ENCODE data around the gene YTHDF1.
"Not testable (repeated sequence)": the region's sequence is repeated elsewhere in the genome, so short reads cannot be mapped to it uniquely, and the experiment has no call there.

Gene YTHDF1

GRCh38 chr20:63252284-63252711 lies 36.4 kb upstream of the YTHDF1 start:
- peaks cover 94% of the 10 kb centered on the region for H3K27me3 ChIP-seq (ENCODE audit: insufficient read depth, low read depth)
- H3K4me2 ChIP-seq, result no peak overlapping the region
- H3K27ac ChIP-seq, result no peak overlapping the region
- H2AFZ ChIP-seq (ENCODE audit: low read depth), result no peak overlapping the region
- no peaks in the 10 kb centered on the region for H4K20me1 ChIP-seq (ENCODE audit: insufficient read depth)
- no peaks in the 10 kb centered on the region for H3K36me3 ChIP-seq (ENCODE audit: insufficient read depth)
- no peaks in the 10 kb centered on the region for H3K4me1 ChIP-seq (ENCODE audit: low read depth, poor library complexity, severe bottlenecking)
- TF ChIP-seq CTCF (conservative IDR thresholded peaks at IDR 0.05; ENCODE audit: low read depth, low read length), result no peak
- H3K79me2 ChIP-seq (ENCODE audit: insufficient read depth, low read depth), result no peaks in the 10 kb centered on the region
- H3K4me3 ChIP-seq (IDR thresholded peaks at IDR 0.05; ENCODE audit: insufficient read depth, low read depth, low read length), result no peak overlapping the region
- H3K9ac ChIP-seq, result no peak overlapping the region

GRCh38 chr20:63251350-63251749 lies 35.4 kb upstream of the YTHDF1 start:
- H3K27ac ChIP-seq, result not testable (repeated sequence)

GRCh38 chr20:63249891-63250290 lies 34.0 kb upstream of the YTHDF1 start:
- no peaks in the 10 kb centered on the region for H4K20me1 ChIP-seq (ENCODE audit: insufficient read depth)
- no peak overlapping the region for H3K4me2 ChIP-seq
- H2AFZ ChIP-seq (ENCODE audit: low read depth), result no peak overlapping the region
- no peak overlapping the region for H3K9ac ChIP-seq
- no peaks in the 10 kb centered on the region for H3K36me3 ChIP-seq (ENCODE audit: insufficient read depth)
- no peak overlapping the region for H3K27ac ChIP-seq
- no peaks in the 10 kb centered on the region for H3K79me2 ChIP-seq (ENCODE audit: insufficient read depth, low read depth)
- peaks cover 6% of the 10 kb centered on the region for H3K4me1 ChIP-seq (ENCODE audit: low read depth, poor library complexity, severe bottlenecking)
- H3K4me3 ChIP-seq (IDR thresholded peaks at IDR 0.05; ENCODE audit: insufficient read depth, low read depth, low read length), result no peak overlapping the region
- H3K27me3 ChIP-seq (ENCODE audit: insufficient read depth, low read depth), result peaks cover 94% of the 10 kb centered on the region
- no peak for TF ChIP-seq CTCF (conservative IDR thresholded peaks at IDR 0.05; ENCODE audit: low read depth, low read length)

More at GRCh38 chr20:63251350-63251749, 35.4 kb upstream of the YTHDF1 start:
- H3K4me1 ChIP-seq (ENCODE audit: low read depth, poor library complexity, severe bottlenecking); H3K4me3 ChIP-seq (IDR thresholded peaks at IDR 0.05; ENCODE audit: insufficient read depth, low read depth, low read length); H3K9ac ChIP-seq; H3K79me2 ChIP-seq (ENCODE audit: insufficient read depth, low read depth); H3K36me3 ChIP-seq (ENCODE audit: insufficient read depth); H3K4me2 ChIP-seq; H4K20me1 ChIP-seq (ENCODE audit: insufficient read depth); H2AFZ ChIP-seq (ENCODE audit: low read depth): not testable (repeated sequence)
- peaks cover 94% of the 10 kb centered on the region for H3K27me3 ChIP-seq (ENCODE audit: insufficient read depth, low read depth)

- peaks cover 97% of the 10 kb centered on the region for H3K27me3 ChIP-seq (ENCODE audit: insufficient read depth, low read depth)
Measured at GRCh38 chr20:63248835-63249591, 33.1 kb upstream of the YTHDF1 start.

More at GRCh38 chr20:63248835-63249591, 33.1 kb upstream of the YTHDF1 start:
- H2AFZ ChIP-seq (ENCODE audit: low read depth), result no peak overlapping the region
- H3K9ac ChIP-seq, result no peak overlapping the region
- no peak for TF ChIP-seq CTCF (conservative IDR thresholded peaks at IDR 0.05; ENCODE audit: low read depth, low read length)
- no peak overlapping the region for H3K4me2 ChIP-seq
- peaks cover 6% of the 10 kb centered on the region for H3K4me1 ChIP-seq (ENCODE audit: low read depth, poor library complexity, severe bottlenecking)
- no peaks in the 10 kb centered on the region for H3K36me3 ChIP-seq (ENCODE audit: insufficient read depth)
- no peaks in the 10 kb centered on the region for H3K79me2 ChIP-seq (ENCODE audit: insufficient read depth, low read depth)
- H3K4me3 ChIP-seq (IDR thresholded peaks at IDR 0.05; ENCODE audit: insufficient read depth, low read depth, low read length), result no peak overlapping the region
- H3K27ac ChIP-seq, result no peak overlapping the region
- H4K20me1 ChIP-seq (ENCODE audit: insufficient read depth), result no peaks in the 10 kb centered on the region
